DOHH2 (cell line): ENCODE measurements around the gene SMARCAL1.

Experiments used
- H3F3A ChIP-seq: fragments of 200-600 bp; sonication (generic), shearing (Covaris generic); 2 replicates; pipeline ENCODE4 v1.6.0; 2016; ENCODE audit warnings: antibody characterized with exemption, mild to moderate bottlenecking; ENCODE audit not compliant: control insufficient read depth, insufficient read depth
- H3K27ac ChIP-seq: fragments of 200-600 bp; sonication (generic); 2 replicates; pipeline ENCODE4 v1.5.1; 2014; ENCODE audit warnings: low read depth, mild to moderate bottlenecking, low read length, moderate library complexity
- H3K27me3 ChIP-seq: fragments of 200-600 bp; sonication (generic); 2 replicates; pipeline ENCODE4 v1.6.1; 2014; ENCODE audit warnings: mild to moderate bottlenecking, low read length, mixed read lengths; ENCODE audit not compliant: control insufficient read depth
- H3K36me3 ChIP-seq: fragments of 200-600 bp; sonication (generic); 2 replicates; pipeline ENCODE4 v1.6.1; 2014; ENCODE audit warnings: mild to moderate bottlenecking, low read length, moderate library complexity, mixed read lengths; ENCODE audit not compliant: control insufficient read depth
- H3K4me1 ChIP-seq: fragments of 200-600 bp; sonication (generic); 2 replicates; pipeline ENCODE4 v1.6.1; 2014; ENCODE audit warnings: mild to moderate bottlenecking, low read length, mixed read lengths; ENCODE audit not compliant: control insufficient read depth
- H3K4me2 ChIP-seq: fragments of 200-600 bp; sonication (generic); 2 replicates; pipeline ENCODE4 v1.6.0; 2014; ENCODE audit warnings: mild to moderate bottlenecking, low read length, moderate library complexity
- H3K4me3 ChIP-seq: fragments of 200-600 bp; sonication (generic); 2 replicates; pipeline ENCODE4 v1.5.1; 2014; ENCODE audit warnings: mild to moderate bottlenecking, low read length, mixed read lengths
- H3K79me2 ChIP-seq: fragments of 200-600 bp; sonication (generic); 2 replicates; pipeline ENCODE4 v1.6.1; 2014; ENCODE audit warnings: mild to moderate bottlenecking, low read length, mixed read lengths; ENCODE audit not compliant: control insufficient read depth
- H3K9me2 ChIP-seq: fragments of 200-600 bp; sonication (generic); replicated peaks from 2 replicates; pipeline ENCODE4 v1.6.1; 2014; ENCODE audit warnings: mild to moderate bottlenecking, low read length, mixed read lengths; ENCODE audit not compliant: control insufficient read depth
- H3K9me3 ChIP-seq: fragments of 200-600 bp; sonication (generic); 2 replicates; pipeline ENCODE4 v1.6.1; 2014; ENCODE audit warnings: antibody characterized with exemption, low read length, mixed read lengths; ENCODE audit not compliant: control insufficient read depth, insufficient read depth
- H4K20me1 ChIP-seq: fragments of 200-600 bp; sonication (generic); 2 replicates; pipeline ENCODE4 v1.6.0; 2014; ENCODE audit warnings: low read depth, mild to moderate bottlenecking, antibody characterized with exemption, low read length, moderate library complexity; ENCODE audit not compliant: control insufficient read depth, insufficient read depth
- CTCF ChIP-seq: fragments of 200-600 bp; sonication (generic); IDR thresholded peaks from one replicate; pipeline ENCODE4 v1.5.1; 2014; ENCODE audit warnings: antibody characterized with exemption, mild to moderate bottlenecking, low read depth, low read length; ENCODE audit not compliant: poor library complexity, severe bottlenecking
- EZH2phosphoT487 ChIP-seq: fragments of 200-600 bp; sonication (generic); IDR thresholded peaks from 2 replicates; pipeline ENCODE4 v1.6.1; 2017; ENCODE audit warnings: borderline replicate concordance, mild to moderate bottlenecking, antibody characterized with exemption, low read length, moderate library complexity, mixed read lengths

SMARCAL1 gene

GRCh38 chr2:216474925-216475670, 62.8 kb downstream of the SMARCAL1 start:
- TF ChIP-seq CTCF (no peak), EZH2phosphoT487 (no peak)
- no peak overlapping the region for H3K27ac ChIP-seq
- no peaks in the 10 kb centered on the region for H3F3A ChIP-seq
- no peaks in the 10 kb centered on the region for H3K27me3 ChIP-seq
- no peaks in the 10 kb centered on the region for H3K79me2 ChIP-seq
- no peak overlapping the region for H3K4me3 ChIP-seq
- H3K9me2 ChIP-seq = no peaks in the 10 kb centered on the region
- peaks cover 6% of the 10 kb centered on the region; the same call in 1 of the 2 replicates for H3K4me1 ChIP-seq
- no peaks in the 10 kb centered on the region for H3K9me3 ChIP-seq
- H4K20me1 ChIP-seq = no peaks in the 10 kb centered on the region
- H3K36me3 ChIP-seq = peaks cover 11% of the 10 kb centered on the region; the same call in 1 of the 2 replicates
- no peak overlapping the region for H3K4me2 ChIP-seq

GRCh38 chr2:216475767-216476166, 63.5 kb downstream of the SMARCAL1 start:
- H3K4me2 ChIP-seq = no peak overlapping the region
- TF ChIP-seq CTCF = no peak
- no peak for TF ChIP-seq EZH2phosphoT487
- H3K27me3 ChIP-seq = no peaks in the 10 kb centered on the region
- H3K36me3 ChIP-seq = peaks cover 14% of the 10 kb centered on the region; the same call in 1 of the 2 replicates
- H3F3A ChIP-seq = no peaks in the 10 kb centered on the region
- H3K79me2 ChIP-seq = no peaks in the 10 kb centered on the region
- peaks cover 6% of the 10 kb centered on the region; the same call in 1 of the 2 replicates for H3K4me1 ChIP-seq
- H3K9me3 ChIP-seq = no peaks in the 10 kb centered on the region
- no peak overlapping the region for H3K27ac ChIP-seq
- H3K4me3 ChIP-seq = no peak overlapping the region
- H3K9me2 ChIP-seq = no peaks in the 10 kb centered on the region
- no peaks in the 10 kb centered on the region for H4K20me1 ChIP-seq

GRCh38 chr2:216477283-216478035, 65.2 kb downstream of the SMARCAL1 start:
- Histone ChIP-seq H3K4me1 (peaks cover 6% of the 10 kb centered on the region; the same call in 1 of the 2 replicates), H3K27ac (no peak overlapping the region)
- TF ChIP-seq EZH2phosphoT487 (no peak), CTCF (no peak)

More at GRCh38 chr2:216477283-216478035, 65.2 kb downstream of the SMARCAL1 start:
- Histone ChIP-seq H3K27me3 (no peaks in the 10 kb centered on the region), H3K4me3 (no peak overlapping the region), H3K79me2 (no peaks in the 10 kb centered on the region), H3F3A (no peaks in the 10 kb centered on the region), H3K9me2 (no peaks in the 10 kb centered on the region), H4K20me1 (no peaks in the 10 kb centered on the region), H3K36me3 (peaks cover 14% of the 10 kb centered on the region; the same call in 1 of the 2 replicates), H3K9me3 (no peaks in the 10 kb centered on the region), H3K4me2 (no peak overlapping the region)
